T-helper 2 cell treated with Interferon-gamma antibody and Interleukin-4, amounts not matched to agents 5 μg/mL and 100 μg/mL, for 36 hours (primary cell): ENCODE data around the gene ENGASE.
"Not testable (repeated sequence)": the region's sequence is repeated elsewhere in the genome, so short reads cannot be mapped to it uniquely, and the experiment has no call there.

Source experiments
- DNase-seq: peaks from one replicate; pipeline ENCODE4 v3.0.0; 2021; ENCODE audit warnings: low spot score
- H3K27ac Mint-ChIP-seq: one replicate; pipeline ENCODE4 v1.8.0; 2021; ENCODE audit warnings: mild to moderate bottlenecking, mixed read lengths
- H3K27me3 Mint-ChIP-seq: one replicate; pipeline ENCODE4 v1.8.0; 2021; ENCODE audit warnings: low read depth, mixed read lengths
- H3K36me3 Mint-ChIP-seq: one replicate; pipeline ENCODE4 v1.8.0; 2021; ENCODE audit warnings: low read depth, mixed read lengths
- H3K4me1 Mint-ChIP-seq: one replicate; pipeline ENCODE4 v1.8.0; 2021; ENCODE audit warnings: low read depth, mixed read lengths
- H3K4me3 Mint-ChIP-seq: one replicate; pipeline ENCODE4 v1.8.0; 2022; ENCODE audit warnings: mild to moderate bottlenecking, moderate library complexity, mixed read lengths
- H3K9me3 Mint-ChIP-seq: one replicate; pipeline ENCODE4 v1.8.0; 2021; ENCODE audit warnings: mixed read lengths

ENGASE gene

GRCh38 chr17:79074649-79075445 is at the start of gene ENGASE:
ENGASE (plus strand) TSS chr17:79074824; CDS start chr17:79074945, 121 bp downstream.
- Mint-ChIP-seq H3K4me1 (peaks cover 11% of the 10 kb centered on the region), H3K27me3 (no peaks in the 10 kb centered on the region), H3K27ac (peak within 1 kb of the TSS; percentile 81), H3K4me3 (peak within 1 kb of the TSS; percentile 89), H3K9me3 (no peaks in the 10 kb centered on the region), H3K36me3 (peaks cover 10% of the 10 kb centered on the region)
- peak; percentile 97 for DNase-seq

GRCh38 chr17:79024901-79025737 is 49.5 kb upstream of the ENGASE start:
- peaks cover 50% of the 10 kb centered on the region for H3K27me3 Mint-ChIP-seq
- no peaks in the 10 kb centered on the region for H3K9me3 Mint-ChIP-seq
- no peaks in the 10 kb centered on the region for H3K36me3 Mint-ChIP-seq
- DNase-seq: no peak
- H3K4me1 Mint-ChIP-seq: peaks cover 5% of the 10 kb centered on the region
- peak overlapping the region; percentile 46 for H3K4me3 Mint-ChIP-seq
- no peak overlapping the region for H3K27ac Mint-ChIP-seq

- Mint-ChIP-seq H3K9me3 (no peaks in the 10 kb centered on the region), H3K4me1 (peaks cover 5% of the 10 kb centered on the region), H3K36me3 (no peaks in the 10 kb centered on the region), H3K27ac (no peak overlapping the region), H3K27me3 (peaks cover 40% of the 10 kb centered on the region), H3K4me3 (no peak overlapping the region)
- no peak for DNase-seq
Measured at GRCh38 chr17:79026376-79027273, 48.0 kb upstream of the ENGASE start.

- Mint-ChIP-seq H3K9me3 (no peaks in the 10 kb centered on the region), H3K4me1 (peaks cover 5% of the 10 kb centered on the region), H3K4me3 (no peak overlapping the region), H3K27me3 (peaks cover 38% of the 10 kb centered on the region), H3K36me3 (no peaks in the 10 kb centered on the region), H3K27ac (no peak overlapping the region)
- no peak for DNase-seq
Measured at GRCh38 chr17:79027274-79027924, 47.2 kb upstream of the ENGASE start.

- Mint-ChIP-seq H3K27ac (no peak overlapping the region), H3K9me3 (no peaks in the 10 kb centered on the region), H3K4me3 (no peak overlapping the region), H3K4me1 (peaks cover 5% of the 10 kb centered on the region), H3K36me3 (no peaks in the 10 kb centered on the region), H3K27me3 (peaks cover 34% of the 10 kb centered on the region)
- no peak for DNase-seq
Measured at GRCh38 chr17:79027925-79028491, 46.6 kb upstream of the ENGASE start.

GRCh38 chr17:79028496-79029326 is 45.9 kb upstream of the ENGASE start:
- H3K36me3 Mint-ChIP-seq: no peaks in the 10 kb centered on the region
- no peak overlapping the region for H3K27ac Mint-ChIP-seq
- DNase-seq: no peak
- peaks cover 27% of the 10 kb centered on the region for H3K27me3 Mint-ChIP-seq
- H3K4me1 Mint-ChIP-seq: peaks cover 5% of the 10 kb centered on the region
- no peak overlapping the region for H3K4me3 Mint-ChIP-seq
- no peaks in the 10 kb centered on the region for H3K9me3 Mint-ChIP-seq

- H3K36me3 Mint-ChIP-seq: no peaks in the 10 kb centered on the region
- H3K9me3 Mint-ChIP-seq: no peaks in the 10 kb centered on the region
- no peak overlapping the region for H3K4me3 Mint-ChIP-seq
- no peak overlapping the region for H3K27ac Mint-ChIP-seq
- peaks cover 2% of the 10 kb centered on the region for H3K4me1 Mint-ChIP-seq
- no peak for DNase-seq
- H3K27me3 Mint-ChIP-seq: peaks cover 22% of the 10 kb centered on the region
Measured at GRCh38 chr17:79029327-79030009, 45.2 kb upstream of the ENGASE start.

GRCh38 chr17:79030636-79031035 is 44.0 kb upstream of the ENGASE start:
- H3K27ac Mint-ChIP-seq, H3K4me1 Mint-ChIP-seq, DNase-seq, H3K36me3 Mint-ChIP-seq, H3K9me3 Mint-ChIP-seq, H3K4me3 Mint-ChIP-seq: not testable (repeated sequence)
- peaks cover 14% of the 10 kb centered on the region for H3K27me3 Mint-ChIP-seq

GRCh38 chr17:79031996-79032875 is 42.4 kb upstream of the ENGASE start:
- Mint-ChIP-seq H3K4me3 (no peak overlapping the region), H3K27me3 (peaks cover 8% of the 10 kb centered on the region), H3K4me1 (no peaks in the 10 kb centered on the region), H3K36me3 (no peaks in the 10 kb centered on the region), H3K27ac (no peak overlapping the region), H3K9me3 (no peaks in the 10 kb centered on the region)
- no peak for DNase-seq

- no peaks in the 10 kb centered on the region for H3K4me1 Mint-ChIP-seq
- no peaks in the 10 kb centered on the region for H3K9me3 Mint-ChIP-seq
- H3K4me3 Mint-ChIP-seq: no peak overlapping the region
- peaks cover 8% of the 10 kb centered on the region for H3K27me3 Mint-ChIP-seq
- H3K27ac Mint-ChIP-seq: no peak overlapping the region
- no peak for DNase-seq
- no peaks in the 10 kb centered on the region for H3K36me3 Mint-ChIP-seq
Measured at GRCh38 chr17:79033046-79033616, 41.5 kb upstream of the ENGASE start.
